22Rv1 (cell line): Measurements from ENCODE around the gene CDX2.
"Not testable (repeated sequence)": the region's sequence is repeated elsewhere in the genome, so short reads cannot be mapped to it uniquely, and the experiment has no call there.

ENCODE experiments used
- H3K27ac ChIP-seq: fragments of 450-650 bp; 2 replicates; pipeline ENCODE4 v1.5.1; 2017
- ZFX ChIP-seq: fragments of 450-650 bp; IDR thresholded peaks from 2 replicates; pipeline ENCODE4 v1.6.1; 2017; ENCODE audit warnings: antibody characterized with exemption, borderline replicate concordance
- TF ChIP-seq, protein P1 (sequence below): fragments of 450-650 bp; IDR thresholded peaks from 2 replicates; pipeline ENCODE4 v1.5.1; 2017; ENCODE audit warnings: mild to moderate bottlenecking

CDX2 gene

DNA sequence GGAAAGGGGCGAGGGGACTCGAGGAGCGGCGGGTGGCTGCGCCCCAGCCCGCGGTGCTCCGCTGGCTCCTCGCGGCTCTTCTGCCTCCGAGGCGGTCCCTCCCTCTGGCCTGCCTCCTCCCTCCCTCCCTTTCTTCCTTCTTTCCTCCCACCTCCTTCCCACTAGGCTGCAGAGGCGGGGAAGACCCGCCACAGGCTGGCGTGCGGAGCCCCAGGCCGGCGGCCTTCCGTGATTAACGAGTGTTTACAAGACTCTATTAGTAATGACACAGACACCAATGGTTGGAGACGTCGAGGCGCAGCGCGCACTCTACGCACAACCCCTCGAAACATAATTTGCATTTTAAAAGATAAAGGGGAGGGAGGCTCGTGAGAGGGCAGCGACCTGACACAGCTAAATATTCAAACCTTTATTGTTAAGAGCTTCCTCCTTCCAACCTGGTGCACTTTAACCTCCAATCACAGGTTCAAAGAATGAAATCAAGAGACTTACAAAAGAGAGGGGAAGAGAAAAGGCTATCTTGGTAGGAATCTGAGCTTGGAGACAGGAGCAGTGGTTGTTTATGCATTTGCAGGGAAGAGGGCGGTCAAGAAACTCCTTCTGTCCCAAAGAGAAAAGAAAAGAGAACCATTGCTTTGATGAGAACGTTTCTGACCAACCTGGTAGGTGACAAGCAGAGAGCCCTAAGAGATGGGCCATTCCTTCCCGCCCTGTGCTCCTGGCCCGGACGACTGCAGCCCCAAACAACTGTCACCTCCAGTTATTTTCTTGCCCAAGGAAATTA is at the start of gene CDX2:
Gene CDX2, minus strand, starts transcription at position 234 of the 784 bp plus-strand sequence. CDS start 309 bp downstream, outside the sequence.
- H3K27ac ChIP-seq = no peak within 1 kb of the TSS
- no peak for TF ChIP-seq ZFX
- TF ChIP-seq, protein P1, sequence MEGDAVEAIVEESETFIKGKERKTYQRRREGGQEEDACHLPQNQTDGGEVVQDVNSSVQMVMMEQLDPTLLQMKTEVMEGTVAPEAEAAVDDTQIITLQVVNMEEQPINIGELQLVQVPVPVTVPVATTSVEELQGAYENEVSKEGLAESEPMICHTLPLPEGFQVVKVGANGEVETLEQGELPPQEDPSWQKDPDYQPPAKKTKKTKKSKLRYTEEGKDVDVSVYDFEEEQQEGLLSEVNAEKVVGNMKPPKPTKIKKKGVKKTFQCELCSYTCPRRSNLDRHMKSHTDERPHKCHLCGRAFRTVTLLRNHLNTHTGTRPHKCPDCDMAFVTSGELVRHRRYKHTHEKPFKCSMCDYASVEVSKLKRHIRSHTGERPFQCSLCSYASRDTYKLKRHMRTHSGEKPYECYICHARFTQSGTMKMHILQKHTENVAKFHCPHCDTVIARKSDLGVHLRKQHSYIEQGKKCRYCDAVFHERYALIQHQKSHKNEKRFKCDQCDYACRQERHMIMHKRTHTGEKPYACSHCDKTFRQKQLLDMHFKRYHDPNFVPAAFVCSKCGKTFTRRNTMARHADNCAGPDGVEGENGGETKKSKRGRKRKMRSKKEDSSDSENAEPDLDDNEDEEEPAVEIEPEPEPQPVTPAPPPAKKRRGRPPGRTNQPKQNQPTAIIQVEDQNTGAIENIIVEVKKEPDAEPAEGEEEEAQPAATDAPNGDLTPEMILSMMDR = no peak

GRCh38 chr13:28014301-28014700 is 45.2 kb upstream of the CDX2 start:
- H3K27ac ChIP-seq = no peak overlapping the region
- TF ChIP-seq, protein P1 = no peak
- TF ChIP-seq ZFX = no peak

GRCh38 chr13:28013482-28013881 is 44.4 kb upstream of the CDX2 start:
- H3K27ac ChIP-seq = no peak overlapping the region
- no peak for TF ChIP-seq ZFX
- TF ChIP-seq, protein P1 = no peak

- TF ChIP-seq ZFX = no peak
- TF ChIP-seq, protein P1 = no peak
- no peak overlapping the region for H3K27ac ChIP-seq
Observed at GRCh38 chr13:28012896-28013295, 43.8 kb upstream of the CDX2 start.

GRCh38 chr13:28012383-28012782 is 43.3 kb upstream of the CDX2 start:
- TF ChIP-seq, protein P1 = no peak
- TF ChIP-seq ZFX = no peak
- no peak overlapping the region for H3K27ac ChIP-seq

DNA sequence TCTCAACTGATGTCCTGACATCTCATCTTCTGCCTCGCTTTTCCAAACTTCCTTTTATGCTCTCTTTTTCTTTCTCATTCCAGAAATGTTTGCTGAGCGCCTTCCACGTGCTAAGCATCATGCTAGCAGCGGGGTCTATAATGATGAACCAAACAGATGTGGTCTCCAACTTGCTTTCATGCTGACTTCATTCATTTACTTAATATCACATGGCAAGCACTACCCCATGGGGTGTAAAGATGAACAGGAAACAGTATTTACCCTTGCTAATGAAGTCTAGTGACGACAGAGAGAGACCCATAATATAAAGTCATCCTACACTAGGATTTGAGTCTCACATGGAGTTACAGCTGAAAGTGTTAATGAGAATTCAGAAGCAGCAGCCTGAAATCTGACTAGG is 40.9 kb upstream of the CDX2 start:
- no peak for TF ChIP-seq ZFX
- TF ChIP-seq, protein P1 = no peak
- no peak overlapping the region for H3K27ac ChIP-seq

DNA sequence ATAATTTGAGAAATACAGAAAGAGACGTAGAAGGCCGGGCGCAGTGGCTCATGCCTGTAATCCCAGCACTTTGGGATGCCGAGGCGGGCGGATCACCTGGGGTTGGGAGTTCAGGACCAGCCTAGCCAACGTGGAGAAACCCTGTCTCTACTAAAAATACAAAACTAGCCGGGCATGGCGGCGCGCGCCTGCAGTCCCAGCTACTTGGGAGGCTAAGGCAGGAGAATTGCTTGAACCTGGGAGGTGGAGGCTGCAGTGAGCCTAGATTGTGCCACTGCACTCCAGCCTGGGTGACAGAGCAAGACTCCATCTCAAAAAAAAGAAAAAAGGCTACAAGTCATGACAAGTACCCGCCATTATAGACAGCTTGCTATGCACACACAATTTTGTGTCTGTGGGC is 35.9 kb upstream of the CDX2 start:
- H3K27ac ChIP-seq = not testable (repeated sequence)
